Right lobe of liver (tissue), 4 donors: ENCODE data around the gene SULT2B1.

ENCODE experiments used
- CTCF ChIP-seq, 4 donors: fragments of 200-600 bp in 3 of 4; fragments of 450-650 bp in 1 of 4; IDR thresholded peaks; one replicate each; pipeline versions ENCODE4 v1.5.1 to v1.8.0; 2016 to 2022; ENCODE audit warnings: antibody characterized with exemption in 4 of 4, mild to moderate bottlenecking in 2 of 4
- POLR2A ChIP-seq: fragments of 450-650 bp; IDR thresholded peaks from one replicate; pipeline ENCODE4 v1.6.1; 2017; ENCODE audit warnings: antibody characterized with exemption, mild to moderate bottlenecking
- donor health status: DM: no; HTN: no; CAD: no.
- donor health status: DM: no; HTN: no; CAD: no.
- donor health status: DM: no; HTN: yes; CAD: no.

- no peak for TF ChIP-seq CTCF (IDR thresholded peaks at IDR 0.05)
- no peak for TF ChIP-seq POLR2A
These were observed 24.1 kb downstream of the SULT2B1 start for GRCh38 chr19:48575931-48576622.
